WTC11 (cell line): ENCODE results near the gene ID2. TPM values are rescaled to one million over a fixed set of nuclear protein-coding genes. Genes with fewer than 3 reads are reported as not detected.
A peak's percentile ranks its signal among the peaks of the same experiment; 100 is the strongest.

Experiments used
- ATAC-seq: fragments of 200-7000 bp; cut with Tn5 transposase; 2 replicates; pipeline ENCODE4 v1.10.0; 2021; ENCODE audit warnings: mild to moderate bottlenecking, moderate library complexity
- CTCF ChIA-PET: fragments of 300-600 bp; sonication (Branson Sonifier 250); formaldehyde crosslinking; loops from one replicate; lab custom pipeline; 2021; ENCODE audit warnings: antibody characterized with exemption; lab: Charles Lee
- POLR2A ChIA-PET: fragments of 350-600 bp; sonication (Branson Sonifier 250); formaldehyde crosslinking; loops from one replicate; lab custom pipeline; 2021; ENCODE audit warnings: antibody characterized with exemption; lab: Charles Lee
- DNase-seq: peaks from one replicate; pipeline ENCODE4 v3.0.0; 2021; ENCODE audit warnings: low spot score
- H3K27ac Mint-ChIP-seq: 2 replicates; pipeline ENCODE4 v1.8.0; 2021; ENCODE audit warnings: mixed read lengths
- H3K27me3 Mint-ChIP-seq: 2 replicates; pipeline ENCODE4 v1.8.0; 2021; ENCODE audit warnings: low read depth, mild to moderate bottlenecking, moderate library complexity, mixed read lengths
- H3K36me3 Mint-ChIP-seq: 2 replicates; pipeline ENCODE4 v1.8.0; 2021; ENCODE audit warnings: mixed read lengths
- H3K4me1 Mint-ChIP-seq: 2 replicates; pipeline ENCODE4 v1.8.0; 2022; ENCODE audit warnings: mixed read lengths
- H3K4me3 Mint-ChIP-seq: 2 replicates; pipeline ENCODE4 v1.8.0; 2021; ENCODE audit warnings: mild to moderate bottlenecking, moderate library complexity, mixed read lengths
- H3K9me3 Mint-ChIP-seq: 2 replicates; pipeline ENCODE4 v1.8.0; 2021; ENCODE audit warnings: mixed read lengths
- ATF1 ChIP-seq: sonication (generic); formaldehyde crosslinking; IDR thresholded peaks from 2 replicates; pipeline ENCODE4 v1.8.1; 2023; ENCODE audit warnings: mild to moderate bottlenecking, moderate library complexity, missing genetic modification reagents
- CBFB ChIP-seq: sonication (generic); formaldehyde crosslinking; IDR thresholded peaks from 2 replicates; pipeline ENCODE4 v1.8.1; 2022; ENCODE audit warnings: mild to moderate bottlenecking, low read depth, missing genetic modification reagents
- CREM ChIP-seq: sonication (generic); formaldehyde crosslinking; IDR thresholded peaks from 2 replicates; pipeline ENCODE4 v1.8.1; 2022; ENCODE audit warnings: mild to moderate bottlenecking, missing genetic modification reagents, moderate library complexity
- FOXJ3 ChIP-seq: sonication (generic); formaldehyde crosslinking; IDR thresholded peaks from 2 replicates; pipeline ENCODE4 v1.9.0; 2021; ENCODE audit warnings: missing genetic modification reagents, mild to moderate bottlenecking, borderline replicate concordance
- MAX ChIP-seq: sonication (generic); formaldehyde crosslinking; IDR thresholded peaks from 2 replicates; pipeline ENCODE4 v1.8.0; 2022; ENCODE audit warnings: mild to moderate bottlenecking, missing genetic modification reagents
- NFYB ChIP-seq: sonication (generic); formaldehyde crosslinking; conservative IDR thresholded peaks from 2 replicates; pipeline ENCODE4 v1.8.0; 2022; ENCODE audit warnings: low read depth, missing genetic modification reagents
- NR2C2 ChIP-seq: sonication (generic); formaldehyde crosslinking; IDR thresholded peaks from 2 replicates; pipeline ENCODE4 v1.8.0; 2022; ENCODE audit warnings: mild to moderate bottlenecking, missing genetic modification reagents
- OVOL2 ChIP-seq: fragments of 250-450 bp; sonication (Bioruptor Pico); IDR thresholded peaks from 2 replicates; pipeline ENCODE4 v1.9.0; 2021; ENCODE audit warnings: mild to moderate bottlenecking, borderline replicate concordance
- TCF7 ChIP-seq: sonication (generic); formaldehyde crosslinking; IDR thresholded peaks from 2 replicates; pipeline ENCODE4 v1.8.0; 2022; ENCODE audit warnings: mild to moderate bottlenecking, low read depth, missing genetic modification reagents, moderate library complexity
- ZNF121 ChIP-seq: sonication (generic); formaldehyde crosslinking; IDR thresholded peaks from 2 replicates; pipeline ENCODE4 v1.8.0; 2023; ENCODE audit warnings: missing genetic modification reagents
- ZNF138 ChIP-seq: sonication (generic); formaldehyde crosslinking; conservative IDR thresholded peaks from 2 replicates; pipeline ENCODE4 v1.8.1; 2022; ENCODE audit warnings: mild to moderate bottlenecking, moderate library complexity, missing genetic modification reagents
- ZNF219 ChIP-seq: sonication (generic); formaldehyde crosslinking; IDR thresholded peaks from 2 replicates; pipeline ENCODE4 v1.8.0; 2023; ENCODE audit warnings: missing genetic modification reagents, mild to moderate bottlenecking, borderline replicate concordance
- ZNF317 ChIP-seq: sonication (generic); formaldehyde crosslinking; IDR thresholded peaks from 2 replicates; pipeline ENCODE4 v1.8.1; 2023; ENCODE audit warnings: low read depth, mild to moderate bottlenecking, moderate library complexity, missing genetic modification reagents, borderline replicate concordance
- total RNA-seq: library from RNA; stranded (reverse); gene quantifications from 3 replicates; pipeline ENCODE4 v1.2.3, GENCODE V29; 2021
- TF ChIP-seq, protein P1 (sequence below): sonication (generic); formaldehyde crosslinking; IDR thresholded peaks from 2 replicates; pipeline ENCODE4 v1.8.1; 2022; ENCODE audit warnings: mild to moderate bottlenecking, missing genetic modification reagents, moderate library complexity, borderline replicate concordance
- TF ChIP-seq, protein P2 (sequence below): sonication (generic); formaldehyde crosslinking; IDR thresholded peaks from 2 replicates; pipeline ENCODE4 v1.8.1; 2022; ENCODE audit warnings: mild to moderate bottlenecking, moderate library complexity, missing genetic modification reagents
- TF ChIP-seq, protein P3 (sequence below): sonication (generic); formaldehyde crosslinking; IDR thresholded peaks from 2 replicates; pipeline ENCODE4 v1.8.1; 2023; ENCODE audit warnings: mild to moderate bottlenecking, missing genetic modification reagents
- TF ChIP-seq, protein P4 (sequence below): fragments of 250-450 bp; sonication (Bioruptor Pico); IDR thresholded peaks from 2 replicates; pipeline ENCODE4 v1.9.0; 2021; ENCODE audit warnings: mild to moderate bottlenecking, borderline replicate concordance

ID2 gene
- total RNA-seq, 1 experiment from 2014 or later, result 38.6 TPM

- Mint-ChIP-seq H3K27ac (no peak overlapping the region), H3K4me3 (no peak overlapping the region)
- POLR2A ChIA-PET, result no interaction called here
Measured at GRCh38 chr2:8653485-8653884, 28.4 kb upstream of the ID2 start.

GRCh38 chr2:8654041-8654440 lies 27.8 kb upstream of the ID2 start:
- Mint-ChIP-seq H3K27me3 (no peaks in the 10 kb centered on the region), H3K27ac (no peak overlapping the region), H3K4me3 (no peak overlapping the region), H3K36me3 (no peaks in the 10 kb centered on the region), H3K4me1 (no peaks in the 10 kb centered on the region), H3K9me3 (peaks cover 4% of the 10 kb centered on the region)
- CTCF ChIA-PET, result no interaction called here
- TF ChIP-seq ZNF317 (CRISPR knock-in tag), result no peak
- no peak for TF ChIP-seq NR2C2 (CRISPR knock-in tag)
- ATAC-seq (no peak), DNase-seq (no peak)
- POLR2A ChIA-PET, result no interaction called here

More at GRCh38 chr2:8653485-8653884, 28.4 kb upstream of the ID2 start:
- Mint-ChIP-seq H3K4me1 (no peaks in the 10 kb centered on the region), H3K36me3 (no peaks in the 10 kb centered on the region), H3K27me3 (no peaks in the 10 kb centered on the region), H3K9me3 (peaks cover 4% of the 10 kb centered on the region)
- DNase-seq, result no peak
- TF ChIP-seq, protein P1, sequence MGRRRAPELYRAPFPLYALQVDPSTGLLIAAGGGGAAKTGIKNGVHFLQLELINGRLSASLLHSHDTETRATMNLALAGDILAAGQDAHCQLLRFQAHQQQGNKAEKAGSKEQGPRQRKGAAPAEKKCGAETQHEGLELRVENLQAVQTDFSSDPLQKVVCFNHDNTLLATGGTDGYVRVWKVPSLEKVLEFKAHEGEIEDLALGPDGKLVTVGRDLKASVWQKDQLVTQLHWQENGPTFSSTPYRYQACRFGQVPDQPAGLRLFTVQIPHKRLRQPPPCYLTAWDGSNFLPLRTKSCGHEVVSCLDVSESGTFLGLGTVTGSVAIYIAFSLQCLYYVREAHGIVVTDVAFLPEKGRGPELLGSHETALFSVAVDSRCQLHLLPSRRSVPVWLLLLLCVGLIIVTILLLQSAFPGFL, result no peak
- TF ChIP-seq NFYB (no peak), FOXJ3 (CRISPR knock-in tag) (no peak), MAX (CRISPR knock-in tag) (no peak), ZNF219 (no peak), TCF7 (CRISPR knock-in tag) (no peak), ATF1 (CRISPR knock-in tag) (no peak)
- ATAC-seq, result no peak
- CTCF ChIA-PET, result interaction anchor here (0.5 kb wide), 1 partner anchor 29 kb away, joined by 3 read pairs; no protein-coding TSS in a partner anchor

GRCh38 chr2:8654483-8654882 lies 27.4 kb upstream of the ID2 start:
- H3K27me3 Mint-ChIP-seq, result no peaks in the 10 kb centered on the region
- ATAC-seq, result no peak
- ChIA-PET CTCF (no interaction called here), POLR2A (no interaction called here)
- no peaks in the 10 kb centered on the region for H3K36me3 Mint-ChIP-seq
- H3K4me1 Mint-ChIP-seq, result no peaks in the 10 kb centered on the region
- no peak overlapping the region for H3K4me3 Mint-ChIP-seq
- TF ChIP-seq, protein P2, sequence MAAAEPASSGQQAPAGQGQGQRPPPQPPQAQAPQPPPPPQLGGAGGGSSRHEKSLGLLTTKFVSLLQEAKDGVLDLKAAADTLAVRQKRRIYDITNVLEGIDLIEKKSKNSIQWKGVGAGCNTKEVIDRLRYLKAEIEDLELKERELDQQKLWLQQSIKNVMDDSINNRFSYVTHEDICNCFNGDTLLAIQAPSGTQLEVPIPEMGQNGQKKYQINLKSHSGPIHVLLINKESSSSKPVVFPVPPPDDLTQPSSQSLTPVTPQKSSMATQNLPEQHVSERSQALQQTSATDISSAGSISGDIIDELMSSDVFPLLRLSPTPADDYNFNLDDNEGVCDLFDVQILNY, result no peak
- TF ChIP-seq OVOL2 (no peak), ZNF121 (CRISPR knock-in tag) (0 out of 2 replicates have a peak, but pooled peaks have one; percentile 3), CREM (CRISPR knock-in tag) (no peak), ZNF138 (CRISPR knock-in tag) (no peak), CBFB (CRISPR knock-in tag) (no peak)
- TF ChIP-seq, protein P3, sequence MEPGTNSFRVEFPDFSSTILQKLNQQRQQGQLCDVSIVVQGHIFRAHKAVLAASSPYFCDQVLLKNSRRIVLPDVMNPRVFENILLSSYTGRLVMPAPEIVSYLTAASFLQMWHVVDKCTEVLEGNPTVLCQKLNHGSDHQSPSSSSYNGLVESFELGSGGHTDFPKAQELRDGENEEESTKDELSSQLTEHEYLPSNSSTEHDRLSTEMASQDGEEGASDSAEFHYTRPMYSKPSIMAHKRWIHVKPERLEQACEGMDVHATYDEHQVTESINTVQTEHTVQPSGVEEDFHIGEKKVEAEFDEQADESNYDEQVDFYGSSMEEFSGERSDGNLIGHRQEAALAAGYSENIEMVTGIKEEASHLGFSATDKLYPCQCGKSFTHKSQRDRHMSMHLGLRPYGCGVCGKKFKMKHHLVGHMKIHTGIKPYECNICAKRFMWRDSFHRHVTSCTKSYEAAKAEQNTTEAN (CRISPR knock-in tag), result no peak
- TF ChIP-seq, protein P4, sequence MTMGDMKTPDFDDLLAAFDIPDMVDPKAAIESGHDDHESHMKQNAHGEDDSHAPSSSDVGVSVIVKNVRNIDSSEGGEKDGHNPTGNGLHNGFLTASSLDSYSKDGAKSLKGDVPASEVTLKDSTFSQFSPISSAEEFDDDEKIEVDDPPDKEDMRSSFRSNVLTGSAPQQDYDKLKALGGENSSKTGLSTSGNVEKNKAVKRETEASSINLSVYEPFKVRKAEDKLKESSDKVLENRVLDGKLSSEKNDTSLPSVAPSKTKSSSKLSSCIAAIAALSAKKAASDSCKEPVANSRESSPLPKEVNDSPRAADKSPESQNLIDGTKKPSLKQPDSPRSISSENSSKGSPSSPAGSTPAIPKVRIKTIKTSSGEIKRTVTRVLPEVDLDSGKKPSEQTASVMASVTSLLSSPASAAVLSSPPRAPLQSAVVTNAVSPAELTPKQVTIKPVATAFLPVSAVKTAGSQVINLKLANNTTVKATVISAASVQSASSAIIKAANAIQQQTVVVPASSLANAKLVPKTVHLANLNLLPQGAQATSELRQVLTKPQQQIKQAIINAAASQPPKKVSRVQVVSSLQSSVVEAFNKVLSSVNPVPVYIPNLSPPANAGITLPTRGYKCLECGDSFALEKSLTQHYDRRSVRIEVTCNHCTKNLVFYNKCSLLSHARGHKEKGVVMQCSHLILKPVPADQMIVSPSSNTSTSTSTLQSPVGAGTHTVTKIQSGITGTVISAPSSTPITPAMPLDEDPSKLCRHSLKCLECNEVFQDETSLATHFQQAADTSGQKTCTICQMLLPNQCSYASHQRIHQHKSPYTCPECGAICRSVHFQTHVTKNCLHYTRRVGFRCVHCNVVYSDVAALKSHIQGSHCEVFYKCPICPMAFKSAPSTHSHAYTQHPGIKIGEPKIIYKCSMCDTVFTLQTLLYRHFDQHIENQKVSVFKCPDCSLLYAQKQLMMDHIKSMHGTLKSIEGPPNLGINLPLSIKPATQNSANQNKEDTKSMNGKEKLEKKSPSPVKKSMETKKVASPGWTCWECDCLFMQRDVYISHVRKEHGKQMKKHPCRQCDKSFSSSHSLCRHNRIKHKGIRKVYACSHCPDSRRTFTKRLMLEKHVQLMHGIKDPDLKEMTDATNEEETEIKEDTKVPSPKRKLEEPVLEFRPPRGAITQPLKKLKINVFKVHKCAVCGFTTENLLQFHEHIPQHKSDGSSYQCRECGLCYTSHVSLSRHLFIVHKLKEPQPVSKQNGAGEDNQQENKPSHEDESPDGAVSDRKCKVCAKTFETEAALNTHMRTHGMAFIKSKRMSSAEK, result no peak
- peaks cover 4% of the 10 kb centered on the region for H3K9me3 Mint-ChIP-seq
- no peak for DNase-seq
- H3K27ac Mint-ChIP-seq, result no peak overlapping the region
